ENCODE data around the gene CSNK2B. TPM values are rescaled to one million over a fixed set of nuclear protein-coding genes. Genes with fewer than 3 reads are reported as not detected.

The CSNK2B gene
- total RNA-seq, 1 experiment from 2014 or later = 131 TPM

- peak; percentile 62 for DNase-seq (ENCODE audit: extremely low read depth, low read depth)
These were observed 5.3 kb upstream of the CSNK2B start, which contains the start of gene C6orf47 for GRCh38 chr6:31660381-31661261. Gene C6orf47, minus strand, starts transcription at chr6:31660778. Its CDS starts 831 bp downstream, at chr6:31659947.

GRCh38 chr6:31661262-31662123 is 4.4 kb upstream of the CSNK2B start:
- DNase-seq (ENCODE audit: extremely low read depth, low read depth) = no peak

- DNase-seq (ENCODE audit: extremely low read depth, low read depth) = no peak
These were observed 3.7 kb upstream of the CSNK2B start for GRCh38 chr6:31662124-31662723.

- DNase-seq (ENCODE audit: extremely low read depth, low read depth) = no peak
These were observed 2.5 kb upstream of the CSNK2B start for GRCh38 chr6:31663126-31663960.

GRCh38 chr6:31663961-31664789 is 1.7 kb upstream of the CSNK2B start:
- no peak for DNase-seq (ENCODE audit: extremely low read depth, low read depth)

- DNase-seq (ENCODE audit: extremely low read depth, low read depth) = peak; percentile 88
These were observed 935 bp upstream of the CSNK2B start, which contains the start of gene GPANK1 for GRCh38 chr6:31664790-31665500. Gene GPANK1, minus strand, starts transcription at chr6:31664997. Its CDS starts 519 bp downstream, at chr6:31664478.

GRCh38 chr6:31666337-31666965 is 571 bp downstream of the CSNK2B start:
- DNase-seq (ENCODE audit: extremely low read depth, low read depth) = no peak

GRCh38 chr6:31669676-31670075 is 3.8 kb downstream of the CSNK2B start, which contains the start of gene LY6G5B:
Gene LY6G5B, plus strand, starts transcription at chr6:31669976. Its CDS starts 975 bp downstream, at chr6:31670951.
- no peak for DNase-seq (ENCODE audit: extremely low read depth, low read depth)

- DNase-seq (ENCODE audit: extremely low read depth, low read depth) = no peak
These were observed 10.5 kb downstream of the CSNK2B start for GRCh38 chr6:31676322-31676903.

- DNase-seq (ENCODE audit: extremely low read depth, low read depth) = no peak
These were observed 11.0 kb downstream of the CSNK2B start for GRCh38 chr6:31676904-31677303.

- DNase-seq (ENCODE audit: extremely low read depth, low read depth) = no peak
These were observed 12.1 kb downstream of the CSNK2B start for GRCh38 chr6:31677955-31678354.

GRCh38 chr6:31680226-31681134 is 14.6 kb downstream of the CSNK2B start, which contains the start of gene LY6G5C:
Gene LY6G5C, minus strand, starts transcription at chr6:31681067. Its CDS starts 694 bp downstream, at chr6:31680373.
- DNase-seq (ENCODE audit: extremely low read depth, low read depth) = peak; percentile 55

- no peak for DNase-seq (ENCODE audit: extremely low read depth, low read depth)
These were observed 15.3 kb downstream of the CSNK2B start for GRCh38 chr6:31681135-31681671.

GRCh38 chr6:31683591-31683990 is 17.7 kb downstream of the CSNK2B start:
- DNase-seq (ENCODE audit: extremely low read depth, low read depth) = no peak

GRCh38 chr6:31686483-31686882 is 20.6 kb downstream of the CSNK2B start:
- DNase-seq (ENCODE audit: extremely low read depth, low read depth) = no peak

GRCh38 chr6:31687321-31687720 is 21.4 kb downstream of the CSNK2B start:
- DNase-seq (ENCODE audit: extremely low read depth, low read depth) = no peak
